Measurements from ENCODE around the gene ECSIT.

The ECSIT gene

DNA sequence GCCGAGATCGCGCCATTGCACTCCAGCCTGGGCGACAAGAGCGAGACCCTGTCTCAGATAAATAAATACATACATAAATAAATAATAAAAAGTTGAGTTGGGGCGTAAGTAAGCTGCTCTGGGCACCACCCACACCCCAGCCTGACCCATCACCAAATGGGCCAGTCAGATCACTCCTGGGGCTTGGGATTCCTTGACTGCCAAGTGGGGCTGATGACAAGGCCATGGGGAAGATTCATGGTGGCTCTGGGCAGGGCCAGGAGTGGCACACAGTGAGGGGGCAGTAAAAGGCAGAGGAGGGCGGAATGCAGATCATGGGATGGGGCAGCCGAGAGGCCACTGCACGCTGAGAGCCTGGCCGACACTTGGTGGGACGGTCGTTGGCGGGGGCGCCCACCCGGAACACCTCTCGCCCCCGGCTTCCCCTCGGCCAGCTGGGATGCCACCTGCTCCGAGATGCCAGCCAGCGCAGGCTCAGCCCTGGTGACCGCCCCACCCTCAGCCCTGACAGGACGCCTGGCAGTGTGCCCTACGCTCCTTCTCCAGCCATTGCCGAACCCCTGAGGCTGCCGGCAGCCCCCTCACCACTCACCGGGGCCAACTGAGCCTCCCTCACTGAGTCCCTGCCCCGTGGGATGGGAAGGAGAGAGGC is 34.2 kb downstream of the ECSIT start:
- no peak overlapping the region for H3K4me3 ChIP-seq (ENCODE audit: control insufficient read depth, low read depth, low read length)
- DNase-seq (ENCODE audit: low read depth), result no peak
- TF ChIP-seq, protein P1, sequence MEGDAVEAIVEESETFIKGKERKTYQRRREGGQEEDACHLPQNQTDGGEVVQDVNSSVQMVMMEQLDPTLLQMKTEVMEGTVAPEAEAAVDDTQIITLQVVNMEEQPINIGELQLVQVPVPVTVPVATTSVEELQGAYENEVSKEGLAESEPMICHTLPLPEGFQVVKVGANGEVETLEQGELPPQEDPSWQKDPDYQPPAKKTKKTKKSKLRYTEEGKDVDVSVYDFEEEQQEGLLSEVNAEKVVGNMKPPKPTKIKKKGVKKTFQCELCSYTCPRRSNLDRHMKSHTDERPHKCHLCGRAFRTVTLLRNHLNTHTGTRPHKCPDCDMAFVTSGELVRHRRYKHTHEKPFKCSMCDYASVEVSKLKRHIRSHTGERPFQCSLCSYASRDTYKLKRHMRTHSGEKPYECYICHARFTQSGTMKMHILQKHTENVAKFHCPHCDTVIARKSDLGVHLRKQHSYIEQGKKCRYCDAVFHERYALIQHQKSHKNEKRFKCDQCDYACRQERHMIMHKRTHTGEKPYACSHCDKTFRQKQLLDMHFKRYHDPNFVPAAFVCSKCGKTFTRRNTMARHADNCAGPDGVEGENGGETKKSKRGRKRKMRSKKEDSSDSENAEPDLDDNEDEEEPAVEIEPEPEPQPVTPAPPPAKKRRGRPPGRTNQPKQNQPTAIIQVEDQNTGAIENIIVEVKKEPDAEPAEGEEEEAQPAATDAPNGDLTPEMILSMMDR (conservative IDR thresholded peaks at IDR 0.05; ENCODE audit: control insufficient read depth, insufficient read depth, low read depth, low read length), result no peak

DNA sequence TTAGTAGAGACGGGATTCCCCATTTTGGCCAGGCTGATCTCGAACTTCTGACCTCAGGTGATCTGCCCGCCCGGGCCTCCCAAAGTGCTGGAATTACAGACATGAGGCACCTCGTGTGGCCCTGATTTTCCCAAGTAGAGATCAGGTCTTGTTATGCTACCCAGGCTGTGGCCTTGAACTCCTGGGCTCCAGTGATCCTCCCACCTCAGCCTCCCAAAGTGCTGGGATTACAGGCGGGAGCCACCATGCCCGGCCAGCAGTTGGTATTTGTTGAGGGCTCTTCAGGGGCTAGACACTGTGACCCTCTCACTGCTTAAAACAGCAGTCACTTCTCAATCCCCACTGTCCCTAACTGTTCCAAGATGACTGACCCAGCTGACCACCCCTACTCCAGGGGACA is 39.6 kb downstream of the ECSIT start:
- DNase-seq (ENCODE audit: low read depth), result no peak
- no peak overlapping the region for H3K4me3 ChIP-seq (ENCODE audit: control insufficient read depth, low read depth, low read length)
- TF ChIP-seq, protein P1 (conservative IDR thresholded peaks at IDR 0.05; ENCODE audit: control insufficient read depth, insufficient read depth, low read depth, low read length), result no peak

DNA sequence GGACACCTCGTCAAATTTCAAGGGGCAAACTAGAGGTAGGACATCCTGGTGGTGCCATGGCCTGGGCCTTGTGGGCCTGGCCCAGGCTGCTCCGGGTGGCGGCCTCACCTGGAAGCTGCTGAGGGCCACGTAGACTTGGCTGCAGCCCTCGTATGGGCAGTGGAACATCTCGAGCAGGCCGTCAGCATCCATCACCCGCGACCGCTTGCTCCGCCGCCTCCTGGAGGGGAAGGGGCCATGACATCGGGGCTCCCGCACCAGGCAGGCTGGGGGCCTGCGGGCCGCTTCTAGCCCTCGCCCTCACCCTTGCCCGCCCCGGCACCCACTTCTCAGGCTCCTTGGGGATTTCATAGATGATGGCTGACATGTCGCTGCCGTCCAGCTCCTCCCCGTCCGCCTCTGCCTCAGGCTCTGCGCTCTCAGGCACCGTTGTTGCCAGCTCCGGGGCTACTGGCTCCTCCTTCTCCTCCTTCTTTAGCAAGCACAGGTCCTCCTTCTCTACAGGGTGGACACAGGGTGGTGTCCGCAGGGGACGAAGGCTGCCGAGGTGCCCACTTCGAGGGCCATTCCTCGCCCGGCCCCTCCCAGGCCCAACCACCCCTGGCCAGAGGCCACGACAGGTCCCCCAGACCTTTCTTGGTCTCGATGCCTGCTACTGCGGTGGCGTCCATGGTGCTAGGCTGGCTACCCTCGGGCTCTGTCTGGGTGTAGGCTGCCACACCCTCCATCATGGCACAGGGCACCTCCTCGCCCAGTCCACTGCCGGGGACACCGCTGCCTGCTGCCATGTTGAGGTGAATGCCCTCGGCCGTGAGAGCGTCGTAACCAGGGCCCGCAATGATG is 42.1 kb downstream of the ECSIT start:
- no peak for DNase-seq (ENCODE audit: low read depth)
- no peak overlapping the region for H3K4me3 ChIP-seq (ENCODE audit: control insufficient read depth, low read depth, low read length)
- TF ChIP-seq, protein P1 (conservative IDR thresholded peaks at IDR 0.05; ENCODE audit: control insufficient read depth, insufficient read depth, low read depth, low read length), result no peak

DNA sequence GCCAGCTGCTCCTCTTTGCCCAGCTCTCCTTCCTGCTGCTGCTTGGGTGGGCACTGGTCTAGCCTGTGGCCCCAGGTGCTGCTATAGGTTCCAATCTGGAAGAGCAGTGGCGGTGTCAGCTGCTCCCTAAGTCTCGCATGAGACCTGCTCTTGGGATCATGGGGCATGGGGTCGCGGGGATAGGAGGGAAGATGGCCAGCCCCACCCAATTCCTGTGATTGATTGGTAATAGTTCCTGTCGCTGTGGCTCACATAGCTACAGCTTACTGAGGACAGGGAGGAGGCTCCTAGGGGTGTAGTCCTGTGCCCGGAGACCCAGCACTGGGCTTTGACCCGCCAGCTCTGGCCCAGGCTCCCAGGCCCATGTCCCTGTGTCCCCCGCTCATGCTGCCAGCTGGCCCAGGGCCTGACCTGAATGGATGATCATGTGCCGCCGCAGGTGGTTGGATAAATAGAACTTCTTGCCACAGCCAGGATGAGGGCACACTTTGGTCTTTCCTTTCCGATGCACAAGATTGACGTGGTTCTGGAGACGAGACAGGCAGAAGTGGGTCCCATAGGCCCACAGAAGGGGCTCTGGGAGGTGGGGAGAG is 43.6 kb downstream of the ECSIT start:
- no peak for DNase-seq (ENCODE audit: low read depth)
- no peak overlapping the region for H3K4me3 ChIP-seq (ENCODE audit: control insufficient read depth, low read depth, low read length)
- TF ChIP-seq, protein P1 (conservative IDR thresholded peaks at IDR 0.05; ENCODE audit: control insufficient read depth, insufficient read depth, low read depth, low read length), result no peak

DNA sequence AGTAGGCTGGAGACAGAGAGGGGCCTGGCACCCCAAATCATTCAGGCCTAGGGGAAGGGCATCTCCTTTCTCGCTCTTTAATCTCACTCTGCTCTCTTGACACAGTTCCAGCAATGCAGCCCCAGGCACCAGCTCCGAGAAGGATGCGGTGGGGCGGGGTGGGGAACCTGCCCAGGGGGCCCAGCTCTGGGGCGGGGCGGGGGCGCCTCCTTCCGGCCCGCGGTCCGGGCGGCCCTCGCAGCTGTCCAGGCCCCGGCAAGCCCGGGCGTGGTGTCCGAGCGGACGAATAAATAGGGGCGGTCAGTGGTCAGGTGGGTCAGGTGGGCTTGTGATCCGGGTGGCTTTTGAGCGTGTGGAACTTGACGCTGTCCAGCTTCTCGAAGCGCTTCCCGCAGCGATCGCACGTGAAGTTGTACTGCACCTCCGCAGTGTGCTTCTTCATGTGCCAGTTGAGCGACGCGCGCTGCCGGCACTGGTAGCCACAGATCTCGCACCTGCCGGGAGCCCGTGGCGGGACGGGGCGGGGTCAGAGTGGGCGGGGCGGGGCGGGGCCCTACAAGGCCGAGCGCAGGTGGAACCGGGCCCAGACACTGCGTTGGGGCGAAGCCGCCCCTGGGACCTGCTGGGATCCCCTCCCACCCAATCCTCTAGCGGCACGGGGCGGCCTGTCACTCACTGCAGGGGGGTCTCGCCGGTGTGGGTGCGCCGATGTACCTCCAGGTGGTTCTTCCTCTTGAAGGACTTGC is 45.4 kb downstream of the ECSIT start:
- TF ChIP-seq, protein P1 (conservative IDR thresholded peaks at IDR 0.05; ENCODE audit: control insufficient read depth, insufficient read depth, low read depth, low read length), result no peak
- H3K4me3 ChIP-seq (ENCODE audit: control insufficient read depth, low read depth, low read length), result no peak overlapping the region
- no peak for DNase-seq (ENCODE audit: low read depth)

DNA sequence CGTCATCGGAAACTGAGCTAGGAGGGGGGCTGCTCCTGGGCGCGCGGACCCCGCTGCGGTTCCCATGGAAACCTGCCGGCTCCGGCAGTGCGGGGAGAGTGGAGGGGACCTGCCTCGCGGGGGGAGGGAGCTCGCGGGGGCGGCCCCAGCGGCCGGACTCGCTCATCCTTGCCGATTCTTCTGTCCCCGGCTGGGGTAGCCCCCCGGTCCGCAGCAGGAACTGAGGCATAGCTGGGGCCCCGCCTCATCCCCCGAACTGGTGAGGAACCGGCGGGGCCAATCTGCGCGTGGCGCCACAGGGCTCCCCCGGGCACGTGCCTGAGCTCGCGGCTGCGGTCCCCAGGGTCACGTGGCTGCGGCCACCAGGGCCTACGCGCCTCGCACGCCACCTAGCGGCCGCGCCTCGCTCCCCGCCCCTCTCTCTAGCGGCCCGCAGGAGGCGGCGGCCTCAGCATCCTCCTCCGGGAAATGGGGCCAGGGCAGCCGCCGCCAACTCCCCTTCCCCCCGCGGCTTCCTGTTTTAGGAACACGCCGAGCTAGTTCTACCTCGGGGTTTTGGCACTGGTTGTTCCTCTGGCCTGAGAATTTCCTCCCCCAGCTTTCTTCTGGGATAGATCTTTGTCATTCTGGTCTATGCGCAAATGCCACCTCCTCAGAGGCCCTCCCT is 46.4 kb downstream of the ECSIT start:
- TF ChIP-seq, protein P1 (conservative IDR thresholded peaks at IDR 0.05; ENCODE audit: control insufficient read depth, insufficient read depth, low read depth, low read length), result peak; percentile 44
- peak; percentile 70 for DNase-seq (ENCODE audit: low read depth)
- peak overlapping the region; percentile 21 for H3K4me3 ChIP-seq (ENCODE audit: control insufficient read depth, low read depth, low read length)
